Adrenal gland (tissue), 5 donors: ENCODE results near the gene CNTN3.

Experiments
- CTCF ChIP-seq, 6 experiments: fragments of 450-650 bp in 4 of 6; fragments of 200-600 bp in 2 of 6; sonication (generic) in 1 of 6; IDR thresholded peaks; 1 replicate in 5 of 6; 2 replicates in 1 of 6; pipeline versions ENCODE4 v1.5.1 to v1.8.0; 2016 to 2021; ENCODE audit warnings: antibody characterized with exemption in 6 of 6, mild to moderate bottlenecking in 2 of 6, moderate library complexity in 1 of 6
- POLR2A ChIP-seq, 2 donors: fragments of 450-650 bp; IDR thresholded peaks; one replicate each; pipeline ENCODE4 v1.6.1; 2017; ENCODE audit warnings: antibody characterized with exemption in 2 of 2, mild to moderate bottlenecking in 2 of 2, moderate library complexity in 1 of 2
- donor health status: DM: no; HTN: no; CAD: no.

GRCh38 chr3:74590620-74591262 lies 23.7 kb downstream of the CNTN3 start:
- TF ChIP-seq CTCF (IDR thresholded peaks at IDR 0.05) (no peak), POLR2A (IDR thresholded peaks at IDR 0.05) (no peak)
